DOHH2 (cell line): Measurements from ENCODE around the gene SLBP.

Experiments
- H3F3A ChIP-seq: fragments of 200-600 bp; sonication (generic), shearing (Covaris generic); 2 replicates; pipeline ENCODE4 v1.6.0; 2016; ENCODE audit warnings: antibody characterized with exemption, mild to moderate bottlenecking; ENCODE audit not compliant: control insufficient read depth, insufficient read depth
- H3K27ac ChIP-seq: fragments of 200-600 bp; sonication (generic); 2 replicates; pipeline ENCODE4 v1.5.1; 2014; ENCODE audit warnings: low read depth, mild to moderate bottlenecking, low read length, moderate library complexity
- H3K27me3 ChIP-seq: fragments of 200-600 bp; sonication (generic); 2 replicates; pipeline ENCODE4 v1.6.1; 2014; ENCODE audit warnings: mild to moderate bottlenecking, low read length, mixed read lengths; ENCODE audit not compliant: control insufficient read depth
- H3K36me3 ChIP-seq: fragments of 200-600 bp; sonication (generic); 2 replicates; pipeline ENCODE4 v1.6.1; 2014; ENCODE audit warnings: mild to moderate bottlenecking, low read length, moderate library complexity, mixed read lengths; ENCODE audit not compliant: control insufficient read depth
- H3K4me1 ChIP-seq: fragments of 200-600 bp; sonication (generic); 2 replicates; pipeline ENCODE4 v1.6.1; 2014; ENCODE audit warnings: mild to moderate bottlenecking, low read length, mixed read lengths; ENCODE audit not compliant: control insufficient read depth
- H3K4me2 ChIP-seq: fragments of 200-600 bp; sonication (generic); 2 replicates; pipeline ENCODE4 v1.6.0; 2014; ENCODE audit warnings: mild to moderate bottlenecking, low read length, moderate library complexity
- H3K4me3 ChIP-seq: fragments of 200-600 bp; sonication (generic); 2 replicates; pipeline ENCODE4 v1.5.1; 2014; ENCODE audit warnings: mild to moderate bottlenecking, low read length, mixed read lengths
- H3K79me2 ChIP-seq: fragments of 200-600 bp; sonication (generic); 2 replicates; pipeline ENCODE4 v1.6.1; 2014; ENCODE audit warnings: mild to moderate bottlenecking, low read length, mixed read lengths; ENCODE audit not compliant: control insufficient read depth
- H3K9me2 ChIP-seq: fragments of 200-600 bp; sonication (generic); replicated peaks from 2 replicates; pipeline ENCODE4 v1.6.1; 2014; ENCODE audit warnings: mild to moderate bottlenecking, low read length, mixed read lengths; ENCODE audit not compliant: control insufficient read depth
- H3K9me3 ChIP-seq: fragments of 200-600 bp; sonication (generic); 2 replicates; pipeline ENCODE4 v1.6.1; 2014; ENCODE audit warnings: antibody characterized with exemption, low read length, mixed read lengths; ENCODE audit not compliant: control insufficient read depth, insufficient read depth
- H4K20me1 ChIP-seq: fragments of 200-600 bp; sonication (generic); 2 replicates; pipeline ENCODE4 v1.6.0; 2014; ENCODE audit warnings: low read depth, mild to moderate bottlenecking, antibody characterized with exemption, low read length, moderate library complexity; ENCODE audit not compliant: control insufficient read depth, insufficient read depth
- EZH2phosphoT487 ChIP-seq: fragments of 200-600 bp; sonication (generic); IDR thresholded peaks from 2 replicates; pipeline ENCODE4 v1.6.1; 2017; ENCODE audit warnings: borderline replicate concordance, mild to moderate bottlenecking, antibody characterized with exemption, low read length, moderate library complexity, mixed read lengths
- TF ChIP-seq, protein P1 (sequence below): fragments of 200-600 bp; sonication (generic); IDR thresholded peaks from one replicate; pipeline ENCODE4 v1.5.1; 2014; ENCODE audit warnings: antibody characterized with exemption, mild to moderate bottlenecking, low read depth, low read length; ENCODE audit not compliant: poor library complexity, severe bottlenecking

Gene SLBP

DNA sequence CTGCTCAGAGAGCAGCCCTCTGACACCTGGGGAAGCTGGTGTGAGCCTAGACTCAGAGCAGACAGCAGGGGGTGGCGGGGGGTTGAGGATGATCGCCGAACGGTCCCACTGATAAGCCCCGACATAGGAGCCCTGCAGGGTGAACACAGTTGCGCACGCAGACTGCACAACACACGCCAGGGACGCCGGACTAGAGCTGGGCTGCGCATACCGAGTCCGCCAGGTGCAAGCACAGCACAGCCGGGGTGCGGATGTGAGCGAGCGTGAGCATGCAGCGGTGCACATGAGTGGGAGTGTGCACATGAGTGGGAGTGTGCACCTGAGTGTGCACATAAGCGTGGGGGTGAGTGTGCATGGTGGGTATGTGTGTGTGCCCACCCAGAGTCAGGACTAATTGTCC, 64.7 kb downstream of the SLBP start:
- Histone ChIP-seq H3K9me2 (no peaks in the 10 kb centered on the region), H3K27ac (no peak overlapping the region), H3K79me2 (no peaks in the 10 kb centered on the region), H4K20me1 (no peaks in the 10 kb centered on the region), H3K9me3 (peaks cover 8% of the 10 kb centered on the region; the same call in 1 of the 2 replicates), H3K4me3 (no peak overlapping the region), H3K4me2 (no peak overlapping the region), H3F3A (no peaks in the 10 kb centered on the region), H3K27me3 (no peaks in the 10 kb centered on the region), H3K36me3 (no peaks in the 10 kb centered on the region), H3K4me1 (no peaks in the 10 kb centered on the region)
- TF ChIP-seq, protein P1, sequence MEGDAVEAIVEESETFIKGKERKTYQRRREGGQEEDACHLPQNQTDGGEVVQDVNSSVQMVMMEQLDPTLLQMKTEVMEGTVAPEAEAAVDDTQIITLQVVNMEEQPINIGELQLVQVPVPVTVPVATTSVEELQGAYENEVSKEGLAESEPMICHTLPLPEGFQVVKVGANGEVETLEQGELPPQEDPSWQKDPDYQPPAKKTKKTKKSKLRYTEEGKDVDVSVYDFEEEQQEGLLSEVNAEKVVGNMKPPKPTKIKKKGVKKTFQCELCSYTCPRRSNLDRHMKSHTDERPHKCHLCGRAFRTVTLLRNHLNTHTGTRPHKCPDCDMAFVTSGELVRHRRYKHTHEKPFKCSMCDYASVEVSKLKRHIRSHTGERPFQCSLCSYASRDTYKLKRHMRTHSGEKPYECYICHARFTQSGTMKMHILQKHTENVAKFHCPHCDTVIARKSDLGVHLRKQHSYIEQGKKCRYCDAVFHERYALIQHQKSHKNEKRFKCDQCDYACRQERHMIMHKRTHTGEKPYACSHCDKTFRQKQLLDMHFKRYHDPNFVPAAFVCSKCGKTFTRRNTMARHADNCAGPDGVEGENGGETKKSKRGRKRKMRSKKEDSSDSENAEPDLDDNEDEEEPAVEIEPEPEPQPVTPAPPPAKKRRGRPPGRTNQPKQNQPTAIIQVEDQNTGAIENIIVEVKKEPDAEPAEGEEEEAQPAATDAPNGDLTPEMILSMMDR, result no peak
- TF ChIP-seq EZH2phosphoT487, result no peak

DNA sequence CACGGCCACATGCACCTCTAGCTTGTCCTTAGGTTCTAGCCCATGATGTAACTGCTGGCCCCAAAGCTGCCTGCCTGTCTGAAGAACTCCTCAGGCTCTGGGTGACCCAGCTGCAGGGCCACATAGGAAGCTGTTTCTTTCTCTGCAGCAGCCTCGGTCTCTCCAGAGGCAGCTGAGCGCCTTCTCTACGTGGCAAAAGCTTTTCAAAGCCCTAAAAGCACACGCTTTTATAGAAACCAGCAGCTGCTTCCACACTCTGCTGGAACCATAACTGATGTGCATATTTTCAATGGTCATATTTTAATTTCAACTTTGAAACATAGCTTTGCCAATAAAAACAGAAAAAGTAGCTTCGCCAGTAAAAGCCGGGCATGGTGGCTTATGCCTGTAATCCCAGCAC, 65.4 kb downstream of the SLBP start:
- Histone ChIP-seq H3K4me3 (no peak overlapping the region), H3F3A (no peaks in the 10 kb centered on the region), H3K9me2 (no peaks in the 10 kb centered on the region), H3K36me3 (no peaks in the 10 kb centered on the region), H3K9me3 (peaks cover under 1% of the 10 kb centered on the region; the same call in 1 of the 2 replicates), H3K27ac (no peak overlapping the region), H4K20me1 (no peaks in the 10 kb centered on the region), H3K79me2 (no peaks in the 10 kb centered on the region), H3K27me3 (no peaks in the 10 kb centered on the region), H3K4me1 (no peaks in the 10 kb centered on the region), H3K4me2 (no peak overlapping the region)
- no peak for TF ChIP-seq EZH2phosphoT487
- TF ChIP-seq, protein P1, result no peak

DNA sequence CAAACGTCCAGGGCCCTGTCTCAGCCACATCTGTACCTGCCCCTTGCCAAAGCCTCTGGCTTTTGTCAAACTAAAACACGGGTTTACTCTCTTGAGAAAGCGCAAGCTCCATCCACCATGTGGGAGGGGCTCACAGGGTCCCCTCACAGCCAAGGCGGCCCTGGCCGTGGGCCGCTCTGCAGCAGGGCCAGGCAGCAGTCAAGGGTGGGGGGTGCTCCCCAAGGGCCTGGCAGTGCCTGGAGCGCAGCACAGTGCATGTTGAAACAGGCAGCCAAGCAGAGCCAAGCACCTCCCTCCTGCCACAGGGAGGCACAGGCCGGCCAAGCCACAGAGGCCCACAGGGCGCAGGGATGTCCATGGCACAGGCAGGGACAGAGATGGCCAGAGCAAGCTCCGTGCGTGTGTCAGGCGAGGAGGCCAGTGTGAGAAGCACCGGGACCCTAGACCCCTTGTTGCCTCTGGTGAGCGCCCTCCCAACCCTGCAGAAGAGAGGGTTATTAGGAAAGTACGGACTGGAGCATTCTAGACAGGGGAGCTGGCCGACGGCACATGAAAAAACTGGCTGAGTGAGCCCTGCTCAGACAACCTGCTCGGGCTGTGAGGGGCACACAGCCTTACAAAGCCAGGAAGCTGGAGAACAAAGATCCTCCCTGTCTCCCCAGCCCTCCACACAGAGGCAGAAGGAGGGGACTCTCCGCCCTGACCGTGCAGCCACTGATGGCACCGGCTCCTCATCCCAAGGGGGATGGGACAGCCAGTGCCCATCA, 67.0 kb downstream of the SLBP start:
- H3K27me3 ChIP-seq, result no peaks in the 10 kb centered on the region
- H3F3A ChIP-seq, result no peaks in the 10 kb centered on the region
- no peaks in the 10 kb centered on the region for H3K9me3 ChIP-seq
- H3K4me2 ChIP-seq, result no peak overlapping the region
- no peaks in the 10 kb centered on the region for H3K79me2 ChIP-seq
- H3K4me3 ChIP-seq, result no peak overlapping the region
- H3K4me1 ChIP-seq, result no peaks in the 10 kb centered on the region
- no peaks in the 10 kb centered on the region for H4K20me1 ChIP-seq
- no peaks in the 10 kb centered on the region for H3K9me2 ChIP-seq
- H3K27ac ChIP-seq, result no peak overlapping the region
- TF ChIP-seq, protein P1, result no peak
- no peak for TF ChIP-seq EZH2phosphoT487
- H3K36me3 ChIP-seq, result no peaks in the 10 kb centered on the region
